HEK293T (cell line): Measurements from ENCODE around the gene CNOT1.

ENCODE experiments used
- ARNT ChIP-seq: fragments of 450-650 bp; IDR thresholded peaks from 2 replicates; pipeline ENCODE4 v1.6.1; 2017; ENCODE audit warnings: mild to moderate bottlenecking
- BHLHE40 ChIP-seq: fragments of 450-650 bp; IDR thresholded peaks from 2 replicates; pipeline ENCODE4 v1.6.1; 2016; ENCODE audit warnings: mild to moderate bottlenecking, moderate library complexity, borderline replicate concordance
- ELF4 ChIP-seq: fragments of 450-650 bp; IDR thresholded peaks from 2 replicates; pipeline ENCODE4 v1.6.1; 2017; ENCODE audit warnings: antibody characterized with exemption
- FOXA1 ChIP-seq: fragments of 450-650 bp; IDR thresholded peaks from 2 replicates; pipeline ENCODE4 v1.6.1; 2016; ENCODE audit warnings: mild to moderate bottlenecking
- FOXK2 ChIP-seq: fragments of 450-650 bp; IDR thresholded peaks from 2 replicates; pipeline ENCODE4 v1.6.1; 2016; ENCODE audit warnings: mild to moderate bottlenecking
- FOXM1 ChIP-seq: fragments of 450-650 bp; IDR thresholded peaks from 2 replicates; pipeline ENCODE4 v1.6.1; 2017; ENCODE audit warnings: mild to moderate bottlenecking, borderline replicate concordance
- HDGF ChIP-seq: fragments of 450-650 bp; IDR thresholded peaks from 2 replicates; pipeline ENCODE4 v1.6.1; 2017; ENCODE audit warnings: antibody characterized with exemption, borderline replicate concordance
- LEF1 ChIP-seq: fragments of 450-650 bp; IDR thresholded peaks from 2 replicates; pipeline ENCODE4 v1.6.1; 2017; ENCODE audit warnings: mild to moderate bottlenecking, borderline replicate concordance
- NFRKB ChIP-seq: fragments of 450-650 bp; IDR thresholded peaks from 2 replicates; pipeline ENCODE4 v1.6.1; 2016; ENCODE audit warnings: mild to moderate bottlenecking, moderate library complexity
- SUZ12 ChIP-seq: fragments of 450-650 bp; IDR thresholded peaks from 2 replicates; pipeline ENCODE4 v1.6.1; 2016; ENCODE audit warnings: mild to moderate bottlenecking
- TARDBP ChIP-seq: fragments of 450-650 bp; IDR thresholded peaks from 2 replicates; pipeline ENCODE4 v1.6.1; 2016

DNA sequence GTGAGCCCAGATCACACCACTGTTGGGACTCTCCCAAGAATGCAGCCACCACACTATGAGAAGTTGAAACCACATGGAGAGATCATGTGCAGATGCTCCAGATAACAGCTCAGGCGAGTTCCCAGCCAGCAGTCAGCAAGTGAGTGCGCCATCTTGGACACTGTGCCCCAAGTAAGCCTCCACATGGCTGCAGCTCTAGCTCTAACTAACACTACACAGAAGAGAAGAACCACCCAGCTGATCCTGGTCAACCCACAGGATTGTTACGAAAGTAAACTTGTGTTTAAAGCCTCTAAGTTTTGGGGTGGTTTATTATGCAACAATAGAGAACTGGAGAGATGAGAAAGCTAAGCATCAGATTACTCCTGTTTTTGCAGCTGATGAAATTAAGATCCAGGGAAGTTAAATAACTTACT lies 29.2 kb upstream of the CNOT1 start:
- no peak for TF ChIP-seq HDGF
- TF ChIP-seq LEF1, result no peak
- no peak for TF ChIP-seq ELF4
- no peak for TF ChIP-seq FOXM1
- no peak for TF ChIP-seq NFRKB
- TF ChIP-seq BHLHE40, result no peak
- TF ChIP-seq ARNT, result no peak
- TF ChIP-seq TARDBP, result no peak
- TF ChIP-seq FOXA1, result no peak
- no peak for TF ChIP-seq SUZ12
- TF ChIP-seq FOXK2, result no peak
